ENCODE results near the gene KDM5C.
A peak's percentile ranks its signal among the peaks of the same experiment; 100 is the strongest.
"Not testable (repeated sequence)": the region's sequence is repeated elsewhere in the genome, so short reads cannot be mapped to it uniquely, and the experiment has no call there.

The KDM5C gene

GRCh38 chrX:53190363-53190960, 34.5 kb downstream of the KDM5C start:
- no peak for DNase-seq (ENCODE audit: low read depth in 2 of 2)

GRCh38 chrX:53188763-53189162, 36.2 kb downstream of the KDM5C start:
- DNase-seq (ENCODE audit: low read depth in 2 of 2), result no peak

GRCh38 chrX:53186351-53186750, 38.7 kb downstream of the KDM5C start:
- DNase-seq (ENCODE audit: low read depth in 2 of 2), result peak; percentile 1 to 6

GRCh38 chrX:53184836-53185235, 40.2 kb downstream of the KDM5C start:
- DNase-seq (ENCODE audit: low read depth in 2 of 2), result no peak

- DNase-seq (ENCODE audit: low read depth in 2 of 2), result no peak
These were observed 53.7 kb downstream of the KDM5C start for GRCh38 chrX:53171356-53171755.

- DNase-seq (ENCODE audit: low read depth in 2 of 2), result no peak
These were observed 58.9 kb downstream of the KDM5C start for GRCh38 chrX:53166103-53166502.

- DNase-seq (ENCODE audit: low read depth in 2 of 2), result not testable (repeated sequence)
These were observed 60.4 kb downstream of the KDM5C start for GRCh38 chrX:53164566-53164965.

GRCh38 chrX:53163436-53163835, 61.6 kb downstream of the KDM5C start:
- no peak for DNase-seq (ENCODE audit: low read depth in 2 of 2)

- DNase-seq (ENCODE audit: low read depth in 2 of 2), result no peak
These were observed 64.6 kb downstream of the KDM5C start for GRCh38 chrX:53160297-53160983.

GRCh38 chrX:53159184-53159583, 65.8 kb downstream of the KDM5C start:
- no peak for DNase-seq (ENCODE audit: low read depth in 2 of 2)

GRCh38 chrX:53156207-53156596, 68.8 kb downstream of the KDM5C start:
- DNase-seq (ENCODE audit: low read depth in 2 of 2), result no peak

GRCh38 chrX:53155512-53156206, 69.3 kb downstream of the KDM5C start:
- DNase-seq (ENCODE audit: low read depth in 2 of 2), result no peak

- no peak for DNase-seq (ENCODE audit: low read depth in 2 of 2)
These were observed 71.4 kb downstream of the KDM5C start for GRCh38 chrX:53153581-53153980.
